ENCODE data around the gene CADM2. TPM values are rescaled to one million over a fixed set of nuclear protein-coding genes. Genes with fewer than 3 reads are reported as not detected.

CADM2 gene
- polyA plus RNA-seq, 1 donor from 2014 or later: 4.5 TPM

GRCh38 chr3:84980456-84980855 lies 21.7 kb downstream of the CADM2 start:
- no peak overlapping the region for H3K27ac ChIP-seq (ENCODE audit: low read length)
- peaks cover 51% of the 10 kb centered on the region for H3K27me3 ChIP-seq (ENCODE audit: insufficient read depth, low read depth, low read length)
- no peaks in the 10 kb centered on the region for H3K9me2 ChIP-seq (ENCODE audit: insufficient read depth, low read length)
- H2AFZ ChIP-seq (ENCODE audit: low read depth, low read length): no peak overlapping the region
- no peak overlapping the region for H3K4me2 ChIP-seq (ENCODE audit: low read length)
- no peaks in the 10 kb centered on the region for H3F3A ChIP-seq (ENCODE audit: insufficient read depth, low read length, poor library complexity, severe bottlenecking)
- no peaks in the 10 kb centered on the region for H3K9me3 ChIP-seq (ENCODE audit: low read length)
- no peaks in the 10 kb centered on the region for H3K36me3 ChIP-seq (ENCODE audit: insufficient read depth, low read length)
- no peaks in the 10 kb centered on the region for H3K79me2 ChIP-seq (replicated peaks; ENCODE audit: insufficient read depth, low read length)
- H3K9ac ChIP-seq (ENCODE audit: low read length): no peak overlapping the region
- H4K20me1 ChIP-seq (ENCODE audit: insufficient read depth): no peaks in the 10 kb centered on the region
- no peak overlapping the region for H3K4me3 ChIP-seq (ENCODE audit: low read length)
- TF ChIP-seq EP300 (conservative IDR thresholded peaks at IDR 0.05; ENCODE audit: poor library complexity, severe bottlenecking) (no peak), REST (IDR thresholded peaks at IDR 0.05; ENCODE audit: borderline replicate concordance) (no peak), RAD21 (conservative IDR thresholded peaks at IDR 0.05) (no peak), EZH2 (IDR thresholded peaks at IDR 0.05; ENCODE audit: borderline replicate concordance, insufficient read depth, low read length, poor library complexity, severe bottlenecking) (no peak), POLR2AphosphoS5 (IDR thresholded peaks at IDR 0.05) (no peak)
- TF ChIP-seq, protein P1, sequence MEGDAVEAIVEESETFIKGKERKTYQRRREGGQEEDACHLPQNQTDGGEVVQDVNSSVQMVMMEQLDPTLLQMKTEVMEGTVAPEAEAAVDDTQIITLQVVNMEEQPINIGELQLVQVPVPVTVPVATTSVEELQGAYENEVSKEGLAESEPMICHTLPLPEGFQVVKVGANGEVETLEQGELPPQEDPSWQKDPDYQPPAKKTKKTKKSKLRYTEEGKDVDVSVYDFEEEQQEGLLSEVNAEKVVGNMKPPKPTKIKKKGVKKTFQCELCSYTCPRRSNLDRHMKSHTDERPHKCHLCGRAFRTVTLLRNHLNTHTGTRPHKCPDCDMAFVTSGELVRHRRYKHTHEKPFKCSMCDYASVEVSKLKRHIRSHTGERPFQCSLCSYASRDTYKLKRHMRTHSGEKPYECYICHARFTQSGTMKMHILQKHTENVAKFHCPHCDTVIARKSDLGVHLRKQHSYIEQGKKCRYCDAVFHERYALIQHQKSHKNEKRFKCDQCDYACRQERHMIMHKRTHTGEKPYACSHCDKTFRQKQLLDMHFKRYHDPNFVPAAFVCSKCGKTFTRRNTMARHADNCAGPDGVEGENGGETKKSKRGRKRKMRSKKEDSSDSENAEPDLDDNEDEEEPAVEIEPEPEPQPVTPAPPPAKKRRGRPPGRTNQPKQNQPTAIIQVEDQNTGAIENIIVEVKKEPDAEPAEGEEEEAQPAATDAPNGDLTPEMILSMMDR (IDR thresholded peaks at IDR 0.05; ENCODE audit: poor library complexity, severe bottlenecking): no peak

GRCh38 chr3:84983490-84983889 lies 24.7 kb downstream of the CADM2 start:
- peak overlapping the region; percentile 7 for H3K27ac ChIP-seq (ENCODE audit: low read length)
- no peaks in the 10 kb centered on the region for H3K9me2 ChIP-seq (ENCODE audit: insufficient read depth, low read length)
- TF ChIP-seq EZH2 (IDR thresholded peaks at IDR 0.05; ENCODE audit: borderline replicate concordance, insufficient read depth, low read length, poor library complexity, severe bottlenecking) (no peak), EP300 (conservative IDR thresholded peaks at IDR 0.05; ENCODE audit: poor library complexity, severe bottlenecking) (peak; percentile 96), POLR2AphosphoS5 (IDR thresholded peaks at IDR 0.05) (peak; percentile 54), REST (IDR thresholded peaks at IDR 0.05; ENCODE audit: borderline replicate concordance) (peak; percentile 91)
- no peaks in the 10 kb centered on the region for H3K36me3 ChIP-seq (ENCODE audit: insufficient read depth, low read length)
- H3K9me3 ChIP-seq (ENCODE audit: low read length): no peaks in the 10 kb centered on the region
- H3K79me2 ChIP-seq (replicated peaks; ENCODE audit: insufficient read depth, low read length): no peaks in the 10 kb centered on the region
- H3K4me3 ChIP-seq (ENCODE audit: low read length): no peak overlapping the region
- H3K9ac ChIP-seq (ENCODE audit: low read length): no peak overlapping the region
- peaks cover 56% of the 10 kb centered on the region for H3K27me3 ChIP-seq (ENCODE audit: insufficient read depth, low read depth, low read length)
- no peaks in the 10 kb centered on the region for H3F3A ChIP-seq (ENCODE audit: insufficient read depth, low read length, poor library complexity, severe bottlenecking)
- no peak overlapping the region for H2AFZ ChIP-seq (ENCODE audit: low read depth, low read length)
- no peaks in the 10 kb centered on the region for H4K20me1 ChIP-seq (ENCODE audit: insufficient read depth)
- peak overlapping the region; percentile 11 for H3K4me2 ChIP-seq (ENCODE audit: low read length)

Measured in neural cell (in vitro differentiated cells).